Measurements from ENCODE around the gene MGAT2. TPM values are rescaled to one million over a fixed set of nuclear protein-coding genes. Genes with fewer than 3 reads are reported as not detected.
"Not testable (repeated sequence)": the region's sequence is repeated elsewhere in the genome, so short reads cannot be mapped to it uniquely, and the experiment has no call there.

The MGAT2 gene
- total RNA-seq, 1 donor from 2014 or later: 57.9 TPM

DNA sequence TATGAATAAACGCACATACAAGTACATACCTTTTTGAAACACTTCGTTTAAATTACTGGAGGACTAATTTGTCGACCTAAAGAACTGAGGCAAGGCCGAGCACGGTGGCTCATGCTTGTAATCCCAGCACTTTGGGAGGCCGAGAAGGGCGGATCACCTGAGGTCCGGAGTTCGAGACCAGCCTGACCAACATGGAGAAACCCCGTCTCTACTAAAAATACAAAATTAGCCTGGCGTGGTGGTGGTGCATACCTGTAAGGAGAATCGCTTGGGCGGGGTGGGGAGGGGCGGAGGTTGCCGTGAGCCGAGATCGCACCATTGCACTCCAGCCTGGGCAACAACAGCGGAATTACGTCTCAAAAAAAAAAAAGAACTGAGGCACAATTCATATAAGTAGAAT is 1.3 kb upstream of the MGAT2 start:
- DNase-seq (ENCODE audit: low spot score): not testable (repeated sequence)
- H3K36me3 Mint-ChIP-seq (ENCODE audit: low read depth): peaks cover 78% of the 10 kb centered on the region

DNA sequence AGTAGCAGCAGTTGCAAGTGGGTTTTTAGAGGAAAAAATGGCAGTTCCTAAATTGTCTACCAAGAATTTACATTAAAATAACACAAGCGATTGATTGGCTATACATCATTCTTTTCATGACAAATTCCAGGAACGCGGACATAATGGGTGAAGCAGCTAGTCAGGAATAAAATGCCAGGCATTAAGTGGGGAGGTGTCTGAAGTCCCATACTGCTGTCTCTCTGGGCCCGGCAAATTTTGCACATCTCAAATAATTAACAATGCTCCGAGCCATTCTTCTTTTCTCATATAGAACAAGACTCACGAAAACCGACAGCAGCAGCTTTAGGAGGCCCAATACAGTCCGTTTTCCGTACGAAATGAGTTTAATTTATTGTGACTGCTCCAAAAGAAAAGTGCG is 869 bp upstream of the MGAT2 start:
- Mint-ChIP-seq H3K4me3 (ENCODE audit: low read depth) (peak overlapping the region; percentile 91), H3K27me3 (ENCODE audit: low read depth) (no peaks in the 10 kb centered on the region), H3K4me1 (ENCODE audit: low read depth) (peaks cover 42% of the 10 kb centered on the region), H3K36me3 (ENCODE audit: low read depth) (peaks cover 78% of the 10 kb centered on the region), H3K27ac (peak overlapping the region; percentile 94), H3K9me3 (no peaks in the 10 kb centered on the region)
- DNase-seq (ENCODE audit: low spot score): no peak
- intact Hi-C loops (cut with micrococcal nuclease): loop anchor here (1.0 to 10.0 kb wide), 8 partner anchors 15 to 905 kb away; partner anchors contain the start of genes LRR1, RPS29, SOS2 and VCPKMT

More for the DNA sequence above, 1.3 kb upstream of the MGAT2 start:
- Mint-ChIP-seq H3K4me1 (ENCODE audit: low read depth) (peaks cover 42% of the 10 kb centered on the region), H3K27ac (peak overlapping the region; percentile 94), H3K4me3 (ENCODE audit: low read depth) (peak overlapping the region; percentile 91)
- intact Hi-C loops (cut with micrococcal nuclease); H3K9me3 Mint-ChIP-seq; H3K27me3 Mint-ChIP-seq (ENCODE audit: low read depth): not testable (repeated sequence)

- Mint-ChIP-seq H3K27ac (peak overlapping the region; percentile 94), H3K4me3 (ENCODE audit: low read depth) (peak overlapping the region; percentile 91), H3K27me3 (ENCODE audit: low read depth) (no peaks in the 10 kb centered on the region), H3K4me1 (ENCODE audit: low read depth) (peaks cover 46% of the 10 kb centered on the region), H3K36me3 (ENCODE audit: low read depth) (peaks cover 82% of the 10 kb centered on the region), H3K9me3 (no peaks in the 10 kb centered on the region)
- DNase-seq (ENCODE audit: low spot score): no peak
- intact Hi-C loops (cut with micrococcal nuclease): loop anchor here (5.0 to 10.0 kb wide), 4 partner anchors 276 to 904 kb away; partner anchors contain the start of genes SOS2 and VCPKMT
These were observed 699 bp downstream of the MGAT2 start for GRCh38 chr14:49621114-49621881.

DNA sequence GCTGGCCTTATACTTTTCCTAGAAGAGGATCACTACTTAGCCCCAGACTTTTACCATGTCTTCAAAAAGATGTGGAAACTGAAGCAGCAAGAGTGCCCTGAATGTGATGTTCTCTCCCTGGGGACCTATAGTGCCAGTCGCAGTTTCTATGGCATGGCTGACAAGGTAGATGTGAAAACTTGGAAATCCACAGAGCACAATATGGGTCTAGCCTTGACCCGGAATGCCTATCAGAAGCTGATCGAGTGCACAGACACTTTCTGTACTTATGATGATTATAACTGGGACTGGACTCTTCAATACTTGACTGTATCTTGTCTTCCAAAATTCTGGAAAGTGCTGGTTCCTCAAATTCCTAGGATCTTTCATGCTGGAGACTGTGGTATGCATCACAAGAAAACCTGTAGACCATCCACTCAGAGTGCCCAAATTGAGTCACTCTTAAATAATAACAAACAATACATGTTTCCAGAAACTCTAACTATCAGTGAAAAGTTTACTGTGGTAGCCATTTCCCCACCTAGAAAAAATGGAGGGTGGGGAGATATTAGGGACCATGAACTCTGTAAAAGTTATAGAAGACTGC is 1.5 kb downstream of the MGAT2 start:
- no peaks in the 10 kb centered on the region for H3K9me3 Mint-ChIP-seq
- peaks cover 43% of the 10 kb centered on the region for H3K4me1 Mint-ChIP-seq (ENCODE audit: low read depth)
- H3K36me3 Mint-ChIP-seq (ENCODE audit: low read depth): peaks cover 79% of the 10 kb centered on the region
- peak overlapping the region; percentile 91 for H3K4me3 Mint-ChIP-seq (ENCODE audit: low read depth)
- intact Hi-C loops (cut with micrococcal nuclease): loop anchor here (5.0 to 10.0 kb wide), 4 partner anchors 275 to 903 kb away; partner anchors contain the start of genes SOS2 and VCPKMT
- peak overlapping the region; percentile 64 for H3K27ac Mint-ChIP-seq
- DNase-seq (ENCODE audit: low spot score): no peak
- no peaks in the 10 kb centered on the region for H3K27me3 Mint-ChIP-seq (ENCODE audit: low read depth)

DNA sequence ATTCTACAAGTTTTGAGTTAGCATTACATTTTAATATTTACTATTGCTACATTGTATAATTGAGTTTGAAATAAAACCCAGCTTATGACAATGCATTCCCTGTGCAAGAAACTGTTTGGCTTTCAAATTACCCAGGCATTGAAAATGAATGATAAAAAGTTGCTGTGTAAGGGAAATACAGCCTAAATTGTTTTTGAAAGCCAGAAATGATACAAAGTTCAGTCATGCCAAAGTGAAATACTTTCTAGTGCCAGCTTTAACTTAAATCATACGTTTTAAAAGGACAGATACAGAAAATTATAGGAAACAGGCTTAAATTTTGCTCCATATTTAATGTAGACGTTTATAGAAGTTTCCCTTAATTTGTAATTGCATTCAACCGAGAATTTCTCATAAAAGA is 2.8 kb downstream of the MGAT2 start:
- H3K36me3 Mint-ChIP-seq (ENCODE audit: low read depth): peaks cover 72% of the 10 kb centered on the region
- H3K9me3 Mint-ChIP-seq: no peaks in the 10 kb centered on the region
- peaks cover 39% of the 10 kb centered on the region for H3K4me1 Mint-ChIP-seq (ENCODE audit: low read depth)
- H3K27ac Mint-ChIP-seq: no peak overlapping the region
- no peak for DNase-seq (ENCODE audit: low spot score)
- intact Hi-C loops (cut with micrococcal nuclease): loop anchor here (5.0 to 10.0 kb wide), 4 partner anchors 274 to 901 kb away; partner anchors contain the start of genes SOS2 and VCPKMT
- no peaks in the 10 kb centered on the region for H3K27me3 Mint-ChIP-seq (ENCODE audit: low read depth)
- peak overlapping the region; percentile 91 for H3K4me3 Mint-ChIP-seq (ENCODE audit: low read depth)

DNA sequence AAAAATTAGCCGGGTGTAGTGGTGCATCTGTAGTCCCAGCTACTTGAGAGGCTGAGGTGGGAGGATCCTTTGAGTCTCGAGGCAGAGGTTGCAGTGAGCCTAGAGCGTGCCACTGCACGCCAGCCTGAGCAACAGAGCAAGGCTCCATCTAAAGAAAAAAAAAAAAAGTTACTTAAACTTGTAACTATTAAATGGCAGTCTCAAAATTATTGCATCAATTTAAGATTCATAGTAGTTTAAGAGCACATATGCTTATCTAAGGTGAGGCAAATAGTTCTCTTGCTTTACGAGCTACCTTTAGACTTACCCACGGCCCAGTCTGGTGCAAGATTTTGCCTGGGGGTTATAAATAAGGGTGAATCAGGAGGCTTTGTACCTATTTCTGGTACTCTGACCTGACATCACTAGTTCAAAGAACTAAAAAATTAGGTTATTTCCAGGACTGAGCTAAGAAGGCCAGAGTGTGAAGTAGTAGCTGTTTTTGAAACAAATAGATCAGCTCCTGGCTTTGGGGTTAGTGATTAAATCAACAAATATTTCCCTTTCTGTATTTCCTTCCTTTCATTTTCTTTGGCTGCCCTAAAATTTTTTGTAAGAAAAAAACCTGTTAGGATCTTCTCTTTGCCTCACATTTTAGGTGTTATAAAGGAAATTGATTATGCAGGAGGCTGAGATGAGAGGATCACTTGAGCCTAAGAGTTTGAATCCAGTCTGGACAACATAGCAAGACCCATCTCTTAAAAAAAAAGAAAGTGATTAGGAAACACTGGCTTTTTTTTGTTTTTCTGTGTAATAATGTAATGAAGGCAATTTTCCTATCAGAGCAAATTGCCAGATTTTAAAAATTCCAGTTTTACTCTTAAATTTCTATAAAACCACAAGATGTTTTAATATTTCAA is 3.6 kb downstream of the MGAT2 start:
- Mint-ChIP-seq H3K4me3 (ENCODE audit: low read depth) (peak overlapping the region; percentile 54), H3K27ac (peak overlapping the region; percentile 62), H3K27me3 (ENCODE audit: low read depth) (no peaks in the 10 kb centered on the region), H3K4me1 (ENCODE audit: low read depth) (peaks cover 33% of the 10 kb centered on the region), H3K36me3 (ENCODE audit: low read depth) (peaks cover 68% of the 10 kb centered on the region), H3K9me3 (no peaks in the 10 kb centered on the region)
- intact Hi-C loops (cut with micrococcal nuclease): loop anchor here (1.0 to 10.0 kb wide), 5 partner anchors 273 to 901 kb away; partner anchors contain the start of genes SOS2 and VCPKMT
- DNase-seq (ENCODE audit: low spot score): no peak

- Mint-ChIP-seq H3K4me3 (ENCODE audit: low read depth) (peak overlapping the region; percentile 99), H3K36me3 (ENCODE audit: low read depth) (peaks cover 37% of the 10 kb centered on the region), H3K27me3 (ENCODE audit: low read depth) (no peaks in the 10 kb centered on the region), H3K9me3 (no peaks in the 10 kb centered on the region), H3K27ac (peak overlapping the region; percentile 97), H3K4me1 (ENCODE audit: low read depth) (peaks cover 31% of the 10 kb centered on the region)
- intact Hi-C loops (cut with micrococcal nuclease): loop anchor here (1.0 to 5.0 kb wide), 7 partner anchors 14 to 678 kb away; partner anchors contain the start of genes DMAC2L, KLHDC1, KLHDC2 and L2HGDH
- peak; percentile 92 for DNase-seq (ENCODE audit: low spot score)
These were observed 13.3 kb downstream of the MGAT2 start for GRCh38 chr14:49633640-49634546.

DNA sequence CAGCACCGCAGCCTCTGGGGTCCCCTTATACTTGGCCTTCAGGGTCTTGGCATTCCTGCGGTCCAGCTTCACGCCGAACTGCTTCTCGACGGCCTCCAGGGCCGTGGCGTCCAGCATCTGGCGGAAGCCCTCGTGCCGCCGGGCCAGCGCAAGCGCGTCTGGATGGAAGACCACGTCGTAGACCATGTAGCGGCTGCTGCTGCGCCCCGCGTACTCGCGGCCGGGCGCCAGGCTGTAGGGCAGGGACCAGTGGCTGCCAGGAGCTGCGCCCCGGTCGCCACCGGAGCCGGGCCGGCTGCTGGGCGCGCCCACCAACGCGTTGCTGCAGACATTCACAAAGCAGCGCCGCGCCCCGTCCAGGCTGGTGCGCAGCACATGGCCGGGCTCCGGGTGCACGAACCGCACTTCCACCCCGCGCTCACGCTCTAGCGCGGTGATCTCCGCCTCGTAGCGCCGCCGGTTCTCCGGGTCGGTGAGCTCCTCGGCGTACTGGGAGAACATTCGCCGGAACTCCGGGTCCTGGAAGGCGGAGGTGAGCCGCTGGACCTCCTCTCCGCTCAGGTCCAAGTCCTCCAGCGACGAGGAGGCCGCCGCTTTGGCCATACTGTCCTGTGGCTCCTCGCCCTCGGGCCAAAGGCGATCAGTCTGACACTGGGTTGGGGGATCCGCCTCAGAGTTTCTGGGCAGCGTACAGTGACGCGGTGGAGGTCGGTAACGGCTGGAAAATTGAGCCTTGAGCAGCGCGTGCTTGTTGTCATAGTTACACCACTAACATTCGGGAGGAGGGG is 14.1 kb downstream of the MGAT2 start, which contains the start of gene DNAAF2:
DNAAF2 (minus strand) TSS at position 698 of the 788 bp plus-strand sequence; CDS start at position 603, 95 bp downstream.
- Mint-ChIP-seq H3K27me3 (ENCODE audit: low read depth) (no peaks in the 10 kb centered on the region), H3K36me3 (ENCODE audit: low read depth) (peaks cover 44% of the 10 kb centered on the region), H3K4me1 (ENCODE audit: low read depth) (peaks cover 33% of the 10 kb centered on the region), H3K4me3 (ENCODE audit: low read depth) (peak within 1 kb of the TSS; percentile 99), H3K9me3 (no peaks in the 10 kb centered on the region), H3K27ac (peak within 1 kb of the TSS; percentile 98)
- intact Hi-C loops (cut with micrococcal nuclease): loop anchor here (1.0 to 5.0 kb wide), 7 partner anchors 14 to 678 kb away; partner anchors contain the start of genes DMAC2L, KLHDC1, KLHDC2 and L2HGDH
- DNase-seq (ENCODE audit: low spot score): peak; percentile 60

DNA sequence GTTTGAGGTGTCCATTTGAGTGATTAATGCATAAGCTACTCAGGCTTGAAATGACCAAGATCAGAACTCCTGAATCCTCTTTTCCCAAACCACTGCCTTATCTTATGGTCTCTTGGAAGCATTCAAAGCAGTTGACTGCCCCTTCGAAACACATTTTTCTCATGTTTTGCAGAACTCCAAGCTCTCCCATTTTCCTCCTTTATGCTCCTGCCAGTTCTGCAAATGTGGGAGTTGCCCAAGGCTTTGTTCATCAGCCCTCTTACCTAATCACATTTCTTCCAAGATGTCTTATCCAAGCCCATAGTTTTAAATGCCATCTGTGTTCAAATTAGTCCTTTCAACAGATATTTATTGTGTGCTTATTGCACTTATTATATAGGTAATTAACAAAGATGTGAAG is 16.3 kb downstream of the MGAT2 start:
- no peak for DNase-seq (ENCODE audit: low spot score)
- Mint-ChIP-seq H3K9me3 (no peaks in the 10 kb centered on the region), H3K36me3 (ENCODE audit: low read depth) (peaks cover 50% of the 10 kb centered on the region), H3K27me3 (ENCODE audit: low read depth) (no peaks in the 10 kb centered on the region), H3K4me3 (ENCODE audit: low read depth) (peak overlapping the region; percentile 71), H3K27ac (peak overlapping the region; percentile 33), H3K4me1 (ENCODE audit: low read depth) (peaks cover 35% of the 10 kb centered on the region)
- intact Hi-C loops (cut with micrococcal nuclease): no loop called here

DNA sequence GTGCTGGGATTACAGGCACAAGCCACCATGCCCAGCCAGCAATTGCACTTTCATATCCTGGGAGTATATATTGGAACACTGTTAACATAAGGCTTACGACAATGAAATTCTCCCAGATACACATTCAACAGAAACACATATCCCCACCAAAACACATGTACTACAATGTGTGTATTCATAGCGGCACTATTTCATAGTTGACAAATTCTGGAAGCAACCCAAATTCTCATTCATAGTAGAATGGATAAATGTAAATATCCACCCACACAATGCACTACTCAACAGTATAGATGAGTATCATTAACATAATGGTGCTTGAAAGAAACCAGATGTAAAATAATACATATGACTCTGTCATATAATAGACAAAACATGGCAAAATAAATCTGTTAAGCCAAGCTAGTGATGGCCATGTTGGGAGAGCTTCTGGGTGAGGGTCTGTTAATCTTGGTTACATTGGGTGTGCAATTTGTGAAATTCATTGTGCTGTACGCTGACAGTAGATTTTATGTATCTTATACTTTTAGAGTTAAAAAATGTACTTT is 17.0 kb downstream of the MGAT2 start:
- intact Hi-C loops (cut with micrococcal nuclease): no loop called here
- Mint-ChIP-seq H3K27ac (no peak overlapping the region), H3K36me3 (ENCODE audit: low read depth) (peaks cover 57% of the 10 kb centered on the region), H3K4me1 (ENCODE audit: low read depth) (peaks cover 39% of the 10 kb centered on the region), H3K4me3 (ENCODE audit: low read depth) (peak overlapping the region; percentile 18), H3K9me3 (no peaks in the 10 kb centered on the region), H3K27me3 (ENCODE audit: low read depth) (no peaks in the 10 kb centered on the region)
- DNase-seq (ENCODE audit: low spot score): no peak

Measured in activated T-helper 2 cell treated with anti-CD3 and anti-CD28 coated beads, Interferon-gamma antibody, Interleukin-2, Interleukin-4, amounts not matched to agents 10 μg/mL and 5 μg/mL and 100 μg/mL, durations not matched to agents 14 hours and 24 hours and 36 hours (primary cell).